Measurements from ENCODE around the gene BMAL1.
A peak's percentile ranks its signal among the peaks of the same experiment; 100 is the strongest.

BMAL1 gene

DNA sequence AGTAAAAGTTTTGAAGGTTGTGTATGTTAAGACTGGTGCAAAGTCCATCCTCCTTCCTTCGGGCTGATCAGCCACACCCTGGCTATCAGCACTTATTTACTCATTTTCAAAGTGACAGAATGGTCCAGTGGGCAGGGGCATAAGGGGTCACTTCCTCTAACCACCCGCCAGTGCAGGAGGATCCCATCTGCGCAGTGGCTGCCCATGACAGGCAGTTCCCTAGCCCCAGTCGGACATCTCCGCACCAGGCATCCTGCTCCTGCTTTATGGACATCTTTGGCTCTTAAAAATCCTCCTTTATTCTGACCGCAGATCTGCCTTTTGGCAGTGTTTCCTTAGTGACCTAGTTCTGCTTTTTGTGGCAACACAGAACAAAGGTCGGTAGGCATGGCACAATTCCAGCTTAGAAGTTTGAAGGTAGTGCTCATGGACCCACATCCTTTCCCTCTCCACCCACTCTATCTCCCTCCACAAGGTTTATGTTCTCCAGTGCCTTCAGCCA is 55.9 kb downstream of the BMAL1 start:
- no peak for DNase-seq
- intact Hi-C loops (cut with DNase I): no loop called here

DNA sequence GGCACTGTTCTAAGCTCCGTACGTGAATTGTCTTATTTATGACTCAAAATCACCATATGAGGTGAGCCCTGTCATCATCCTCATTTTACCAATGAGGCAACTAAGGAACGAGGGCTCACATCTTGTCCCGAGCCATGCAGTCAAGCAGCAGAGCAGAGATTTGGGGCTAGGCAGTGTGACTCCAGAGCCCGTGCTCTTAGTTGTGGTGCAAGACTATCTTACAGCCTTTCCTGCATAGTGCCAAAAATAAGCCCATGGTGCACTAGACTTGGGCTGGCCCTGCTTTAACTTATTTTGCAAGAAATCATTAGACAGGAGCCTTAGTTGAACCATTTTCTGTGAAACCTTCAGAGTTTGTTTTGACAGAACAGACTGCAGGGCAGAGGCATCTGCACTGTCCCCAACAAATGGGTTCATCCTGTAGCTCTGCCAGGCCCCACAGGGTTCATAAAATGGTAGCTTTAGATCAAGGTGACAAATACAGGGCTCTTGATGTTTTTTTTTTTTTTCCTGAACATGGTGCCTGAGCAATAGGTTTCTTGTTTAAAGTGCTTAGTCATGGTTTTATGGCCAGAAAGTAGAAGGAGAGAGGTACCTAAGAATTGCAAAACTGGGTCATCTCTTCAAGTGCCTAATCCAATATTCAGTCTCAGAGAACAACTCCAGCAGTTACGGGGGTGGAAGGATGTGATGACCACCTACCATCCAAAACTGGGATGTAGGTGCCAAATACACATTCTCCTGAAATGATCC is 56.6 kb downstream of the BMAL1 start:
- intact Hi-C loops (cut with DNase I): no loop called here

DNA sequence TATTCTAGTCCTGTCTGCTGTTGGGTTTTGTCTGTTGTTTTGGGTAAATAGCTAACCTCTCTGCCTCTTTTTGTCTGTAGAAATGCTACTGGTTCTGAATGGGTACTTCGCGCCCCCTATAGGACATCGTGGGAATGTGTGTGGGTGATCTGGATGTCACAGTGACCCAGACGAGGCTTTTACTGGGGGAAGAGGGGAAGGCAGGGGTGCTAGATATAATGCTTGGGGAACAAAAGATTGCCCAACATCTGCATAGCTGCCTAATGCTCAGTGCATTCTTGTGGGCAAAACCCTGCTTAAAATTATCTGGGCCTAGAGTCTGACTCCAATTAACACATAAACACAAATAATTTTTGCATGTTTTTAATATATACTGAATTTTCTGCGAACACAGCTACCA is 57.7 kb downstream of the BMAL1 start:
- DNase-seq: peak in 39 of 42 donors; percentile 31 to 82 (median 57)
- intact Hi-C loops (cut with DNase I): no loop called here

More for the DNA sequence above, 56.6 kb downstream of the BMAL1 start:
- no peak for DNase-seq

DNA sequence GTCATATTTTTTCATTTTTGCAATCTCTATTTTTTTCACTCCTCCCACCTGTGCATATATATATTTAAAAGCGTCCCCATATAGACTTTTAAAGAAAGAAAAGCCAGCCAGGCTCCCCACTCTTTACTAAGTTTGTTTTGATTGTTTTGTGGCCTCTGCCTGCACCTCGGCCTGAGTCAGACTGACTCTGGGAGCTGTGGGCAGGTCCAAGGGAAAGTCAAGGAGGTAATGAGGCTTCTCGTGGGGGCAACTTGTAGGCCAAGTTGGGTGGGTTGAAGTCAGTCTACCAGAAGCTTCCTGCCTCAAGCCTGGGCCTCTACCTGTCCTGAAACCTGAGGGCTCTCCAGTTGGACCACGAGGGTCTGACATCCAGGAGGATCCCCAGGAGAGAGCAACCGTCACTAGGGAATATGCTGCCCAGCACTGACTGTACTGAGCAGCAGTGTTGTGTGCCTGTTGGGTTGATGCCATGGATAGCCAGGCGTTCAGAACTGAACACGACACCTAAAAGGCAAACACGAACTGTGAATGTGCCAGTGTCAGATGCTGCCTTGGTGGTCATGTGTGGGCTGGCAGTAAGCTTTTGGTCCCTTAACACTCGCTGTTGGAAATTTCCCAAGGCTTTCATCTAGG is 58.8 kb downstream of the BMAL1 start:
- intact Hi-C loops (cut with DNase I): no loop called here
- DNase-seq: no peak

DNA sequence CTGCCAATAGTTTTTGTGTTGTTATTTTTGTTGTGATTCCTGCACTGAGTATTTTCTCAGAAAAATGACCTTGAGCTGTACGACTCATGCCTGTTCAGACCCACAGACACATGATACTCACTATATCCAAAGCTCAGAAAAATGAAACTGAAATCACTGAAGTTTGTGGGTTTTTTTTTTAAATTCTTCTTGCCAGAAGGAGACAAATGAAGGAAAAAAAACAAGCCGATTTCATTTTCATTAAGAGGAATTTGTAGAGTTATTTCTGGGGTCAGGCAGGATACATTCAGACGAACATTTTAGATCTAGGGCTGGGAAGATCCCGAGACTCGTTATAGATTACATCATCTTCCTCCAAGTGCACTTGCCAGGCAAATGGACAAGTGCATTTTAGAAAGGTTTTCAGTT is 60.4 kb downstream of the BMAL1 start:
- intact Hi-C loops (cut with DNase I): no loop called here
- DNase-seq: no peak

DNA sequence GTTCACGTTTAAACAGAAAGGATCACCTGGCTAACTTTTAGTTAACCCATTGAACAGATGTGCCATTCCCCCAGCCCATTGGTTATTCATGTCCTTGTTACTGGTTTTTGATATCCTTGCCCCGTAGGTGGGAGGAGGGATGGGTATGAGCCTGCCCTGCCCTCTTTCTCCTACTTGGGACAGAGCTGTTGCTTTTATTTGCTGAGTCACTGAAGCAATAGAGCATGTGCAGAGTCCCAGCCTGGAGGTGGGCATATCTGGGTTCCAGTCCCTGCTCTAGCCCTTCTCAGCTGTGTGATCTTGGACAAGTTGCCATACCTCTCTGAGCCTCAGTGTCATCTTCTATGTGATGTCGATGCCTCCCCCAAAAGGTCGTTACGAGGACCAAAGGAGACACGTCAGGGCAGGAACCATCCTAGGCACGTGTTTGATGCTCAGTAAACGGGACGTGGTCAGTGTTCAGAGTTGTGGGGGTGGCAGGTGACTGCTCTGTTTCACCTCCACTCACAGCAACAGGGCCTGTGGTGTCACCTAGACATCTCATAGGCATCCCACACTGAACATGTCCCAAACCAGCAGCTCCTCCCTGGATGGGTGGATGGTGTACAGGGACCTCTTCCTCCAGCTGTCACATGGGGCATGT is 61.0 kb downstream of the BMAL1 start:
- intact Hi-C loops (cut with DNase I): no loop called here
- DNase-seq: no peak

DNA sequence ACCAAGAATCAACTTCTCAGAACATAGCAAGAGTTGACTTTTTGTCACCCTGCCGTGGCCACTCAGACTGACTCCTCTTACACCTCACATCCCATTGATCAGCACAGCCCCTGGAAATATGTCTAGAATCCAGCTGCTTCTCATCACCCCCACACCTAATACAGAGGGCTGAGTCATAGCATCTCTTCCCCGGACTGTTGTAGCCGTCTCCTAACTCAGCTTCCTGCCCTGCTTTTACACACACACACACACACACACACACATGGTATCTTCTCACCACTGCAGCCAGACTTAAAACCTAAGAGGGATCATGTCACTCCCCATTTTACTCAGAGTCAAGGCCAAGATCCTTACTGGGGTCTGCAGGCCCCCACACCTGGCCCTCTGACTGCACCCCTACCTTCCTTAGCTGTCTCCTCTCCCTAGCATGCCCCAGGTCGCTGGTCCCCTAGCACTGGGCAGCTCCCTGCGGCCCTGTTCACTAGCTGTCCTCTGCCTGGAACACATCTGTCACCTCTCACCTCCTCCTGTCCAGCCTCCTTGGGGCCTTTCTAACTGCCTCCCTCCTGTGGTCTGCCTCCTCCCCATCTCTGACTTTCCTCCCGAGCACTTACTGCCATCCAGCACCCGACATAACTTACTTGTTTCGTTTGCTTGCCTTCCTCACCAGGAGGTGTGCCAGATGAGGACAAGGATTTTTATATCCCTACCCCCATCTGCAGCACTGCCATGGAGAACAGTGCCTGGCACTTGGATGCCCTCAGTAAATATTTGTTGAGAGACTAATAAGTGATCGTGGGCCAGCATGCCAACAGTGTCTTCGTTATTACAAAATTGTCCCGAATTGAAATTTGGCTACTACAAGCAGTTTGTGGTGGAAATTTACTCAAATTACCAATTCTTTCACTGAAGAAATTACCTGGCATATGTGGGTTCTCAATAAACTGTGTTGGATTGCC is 61.9 kb downstream of the BMAL1 start:
- intact Hi-C loops (cut with DNase I): loop anchor here (10.0 kb wide), 1 partner anchor 125 kb away; no protein-coding TSS in a partner anchor
- no peak for DNase-seq

DNA sequence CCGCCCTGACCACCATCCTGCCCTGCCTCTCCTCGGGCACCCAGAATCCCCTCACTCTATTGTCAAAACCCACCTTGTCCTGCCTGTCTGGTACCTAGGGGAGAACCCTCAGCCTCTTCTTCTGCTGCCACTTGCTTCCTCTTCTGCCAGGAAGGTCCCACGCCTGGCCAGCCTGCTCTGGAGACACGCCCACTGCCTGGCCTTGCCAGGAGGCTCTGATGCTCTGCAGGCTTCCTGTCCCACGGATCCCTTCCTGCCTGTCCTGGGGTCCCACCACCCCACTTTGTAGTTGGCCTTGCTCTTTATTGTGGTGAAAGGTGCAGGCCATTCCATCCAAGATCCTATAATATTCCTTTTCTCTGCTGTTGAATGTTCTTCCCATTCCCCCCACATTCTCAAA is 63.4 kb downstream of the BMAL1 start:
- intact Hi-C loops (cut with DNase I): loop anchor here (10.0 kb wide), 1 partner anchor 126 kb away; no protein-coding TSS in a partner anchor
- no peak for DNase-seq

DNA sequence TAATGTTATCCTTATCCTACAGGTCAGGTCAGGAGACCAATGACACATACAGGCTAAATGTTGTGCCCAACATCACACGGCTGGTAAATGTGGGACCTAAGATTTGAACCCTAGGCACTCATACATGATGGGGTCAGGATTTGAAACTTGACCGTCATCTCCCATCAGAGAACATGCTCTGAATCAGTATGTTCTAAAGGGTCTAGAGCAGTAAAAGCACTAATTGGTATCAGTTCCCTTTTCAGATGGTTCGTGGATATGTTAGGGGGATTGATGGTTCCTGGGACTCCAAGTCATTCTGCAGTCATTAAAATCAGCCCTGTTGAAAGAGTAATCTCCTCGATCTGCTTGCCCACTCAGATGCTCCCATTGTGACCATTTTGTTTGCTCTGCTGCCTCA is 65.5 kb downstream of the BMAL1 start:
- intact Hi-C loops (cut with DNase I): loop anchor here (10.0 kb wide), 1 partner anchor 128 kb away; no protein-coding TSS in a partner anchor
- DNase-seq: no peak

DNA sequence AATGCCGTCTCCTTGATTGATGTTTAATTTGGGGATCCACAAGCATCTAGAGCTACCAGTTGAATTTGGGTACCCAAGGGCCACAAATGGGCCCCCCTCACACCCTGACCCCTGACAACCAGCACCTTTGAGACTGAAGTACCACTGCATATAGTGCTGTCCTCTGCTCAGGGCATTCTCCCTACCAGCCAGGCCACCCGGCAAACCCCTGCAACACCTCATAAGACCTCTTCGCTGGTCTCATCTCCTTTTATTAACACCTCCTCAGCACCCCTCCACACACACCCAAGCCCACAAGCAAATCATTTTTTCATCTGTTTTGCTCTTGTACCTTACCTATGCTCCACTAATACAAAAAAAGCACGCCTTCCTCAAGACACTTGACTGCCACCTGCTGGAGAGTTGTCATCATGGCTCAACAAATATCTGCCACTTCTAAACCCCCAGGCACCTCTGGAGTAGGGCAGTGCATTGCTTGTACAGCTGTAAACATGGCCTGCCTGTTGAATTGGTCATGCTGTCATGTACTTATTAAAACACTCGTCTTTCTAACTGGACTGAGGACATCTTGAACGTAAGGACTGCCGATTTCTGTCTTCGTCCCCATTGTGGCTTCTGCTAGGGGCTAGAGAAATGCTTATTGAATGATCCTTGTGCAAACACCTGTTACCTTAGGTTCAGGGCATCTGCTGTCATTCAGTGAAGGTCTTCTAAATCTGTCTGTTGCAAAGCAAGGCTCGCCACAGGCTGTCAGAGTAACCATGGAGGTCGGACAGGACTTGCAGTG is 66.5 kb downstream of the BMAL1 start:
- intact Hi-C loops (cut with DNase I): loop anchor here (10.0 kb wide), 1 partner anchor 129 kb away; no protein-coding TSS in a partner anchor
- DNase-seq: peak in 40 of 42 donors; percentile 36 to 89 (median 72)

DNA sequence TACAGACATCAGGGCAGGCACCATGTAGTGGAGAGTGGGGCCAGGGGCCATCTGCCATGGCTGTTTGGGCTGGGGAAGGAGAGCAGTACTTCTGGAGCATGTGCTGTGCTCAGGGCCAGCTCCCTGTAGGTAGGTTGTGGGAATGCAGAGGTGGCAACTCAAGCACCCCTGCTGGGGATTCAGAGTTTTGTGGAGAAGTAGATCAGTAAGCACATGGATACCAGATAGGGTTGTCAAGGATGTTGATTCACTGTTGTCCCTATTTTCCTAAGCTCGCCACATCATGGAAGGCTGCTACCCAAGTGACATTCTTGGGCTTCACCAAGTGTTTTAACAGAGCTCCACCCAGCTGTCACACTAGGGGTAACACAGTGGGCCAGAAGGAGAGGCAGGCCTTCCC is 67.2 kb downstream of the BMAL1 start:
- intact Hi-C loops (cut with DNase I): loop anchor here (10.0 kb wide), 1 partner anchor 130 kb away; no protein-coding TSS in a partner anchor

DNA sequence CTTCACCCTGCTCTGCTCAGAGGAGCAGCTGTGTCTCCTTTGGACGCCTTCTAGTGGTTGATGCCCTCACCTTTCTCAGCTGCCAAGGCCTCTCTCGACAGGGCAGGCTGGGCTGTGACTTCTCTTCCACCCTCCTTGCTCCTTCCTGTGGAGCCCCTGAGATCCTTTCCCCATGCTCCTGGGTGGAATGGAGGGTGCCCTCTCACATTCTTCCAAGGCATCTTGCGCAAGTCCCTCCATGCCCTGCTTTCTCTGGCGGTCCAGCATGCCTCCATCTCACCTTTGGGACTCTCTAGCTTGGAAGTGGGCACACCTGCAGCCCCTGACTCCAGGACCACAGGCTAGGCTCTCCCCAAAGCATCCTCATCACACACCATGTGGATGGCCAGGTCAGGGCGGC is 68.9 kb downstream of the BMAL1 start:
- intact Hi-C loops (cut with DNase I): loop anchor here (10.0 kb wide), 1 partner anchor 132 kb away; no protein-coding TSS in a partner anchor
- DNase-seq: no peak

More for the DNA sequence above, 67.2 kb downstream of the BMAL1 start:
- DNase-seq: no peak

DNA sequence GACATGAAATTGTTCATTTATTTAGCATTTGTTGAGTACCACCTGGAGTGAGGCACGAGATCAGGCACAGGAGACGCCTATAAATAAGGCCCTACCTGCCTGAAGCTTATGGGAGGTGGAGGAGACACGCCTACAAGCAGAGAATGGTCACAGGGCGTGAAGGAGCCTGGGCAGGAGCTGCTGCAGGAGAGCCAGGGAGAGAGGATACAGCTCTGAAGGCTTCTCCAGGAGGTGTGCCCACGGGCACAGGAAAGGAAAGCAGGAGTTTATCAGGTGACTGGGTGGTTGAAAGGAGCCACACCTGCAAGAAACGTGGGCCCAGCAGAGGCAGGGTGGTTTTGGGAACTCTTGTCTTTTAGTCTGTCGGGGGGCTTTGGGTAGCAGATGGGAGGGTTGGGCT is 70.3 kb downstream of the BMAL1 start:
- intact Hi-C loops (cut with DNase I): loop anchor here (10.0 kb wide), 1 partner anchor 133 kb away; no protein-coding TSS in a partner anchor
- no peak for DNase-seq

DNA sequence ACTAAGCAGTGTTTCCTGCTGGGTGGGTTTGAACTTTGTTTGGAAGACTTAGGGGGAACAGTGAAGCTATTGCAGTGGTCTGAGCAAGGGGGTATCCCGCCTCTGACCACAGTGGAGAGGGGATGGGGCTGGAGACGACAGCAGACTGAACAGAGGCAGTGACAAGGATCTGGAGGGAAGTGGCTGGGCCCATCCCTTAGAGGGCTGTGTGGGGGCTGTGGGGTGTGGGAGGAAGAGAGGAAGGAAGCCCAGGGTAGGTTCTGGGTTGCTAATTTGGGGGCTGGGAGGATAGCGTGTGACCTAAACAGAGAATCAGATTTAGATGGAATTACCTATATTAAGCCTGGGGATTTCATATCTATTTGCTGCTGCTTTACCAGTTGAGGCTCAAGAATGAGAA is 70.7 kb downstream of the BMAL1 start:
- intact Hi-C loops (cut with DNase I): loop anchor here (10.0 kb wide), 1 partner anchor 134 kb away; no protein-coding TSS in a partner anchor

DNA sequence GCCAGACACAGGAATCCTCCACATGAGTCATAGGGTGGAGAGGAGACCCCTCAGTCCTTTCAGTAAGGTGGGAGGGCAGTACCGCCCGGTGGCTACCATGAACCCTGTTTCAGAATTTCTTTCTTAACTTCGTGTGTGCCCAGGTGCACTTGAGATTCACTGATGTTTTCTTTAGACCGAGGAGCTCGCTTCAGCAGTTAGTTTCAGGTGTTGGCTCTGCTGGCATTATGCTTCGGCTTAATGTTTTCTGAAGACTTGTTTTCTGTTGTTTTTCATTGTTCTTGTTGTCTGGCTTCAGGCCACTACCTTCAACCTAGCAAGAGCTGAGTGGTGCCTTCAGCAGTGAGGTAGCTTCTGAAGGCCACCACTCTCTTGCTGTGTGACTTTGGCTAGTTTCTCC is 71.5 kb downstream of the BMAL1 start:
- intact Hi-C loops (cut with DNase I): loop anchor here (10.0 kb wide), 1 partner anchor 134 kb away; no protein-coding TSS in a partner anchor
- DNase-seq: no peak

More for the DNA sequence above, 70.7 kb downstream of the BMAL1 start:
- DNase-seq: no peak

DNA sequence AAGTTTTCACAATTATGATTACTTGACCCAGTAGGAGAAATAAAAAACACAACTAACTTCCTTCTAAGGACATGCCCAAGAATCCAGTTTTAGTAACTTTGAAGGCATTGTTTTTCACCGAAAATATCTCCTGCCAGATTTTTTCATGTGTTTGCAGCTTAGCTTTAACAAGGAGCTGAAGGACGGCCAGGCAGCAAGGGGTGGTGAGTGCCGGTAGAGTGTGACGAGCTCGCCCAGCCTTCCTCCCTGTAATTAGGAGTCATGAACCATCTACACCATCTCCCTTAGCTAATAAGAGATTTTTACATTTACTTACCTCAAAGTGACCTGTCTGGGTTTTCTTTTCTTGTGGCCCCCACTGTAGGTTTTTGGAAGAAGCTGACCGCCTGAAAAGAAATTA is 72.0 kb downstream of the BMAL1 start:
- intact Hi-C loops (cut with DNase I): loop anchor here (10.0 kb wide), 1 partner anchor 135 kb away; no protein-coding TSS in a partner anchor
- no peak for DNase-seq

DNA sequence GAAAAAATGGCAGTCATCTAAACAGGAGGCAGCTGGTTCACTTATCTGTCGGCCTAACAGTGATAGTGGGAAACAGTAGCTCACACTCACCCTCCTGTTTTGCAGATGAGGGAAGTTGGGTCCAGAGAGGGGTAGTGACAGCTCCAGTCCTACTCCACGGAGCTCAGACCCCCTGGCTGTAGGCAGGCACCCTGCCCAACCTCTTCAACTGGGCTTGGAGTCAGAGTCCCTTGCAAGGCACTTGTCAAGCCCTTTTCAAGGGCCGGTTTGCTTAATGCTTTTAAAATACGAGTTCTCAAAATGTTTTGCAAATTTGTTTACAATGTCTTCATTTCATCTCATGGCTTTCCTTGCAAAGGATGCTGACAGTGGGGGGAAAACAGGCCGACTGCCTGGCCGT is 75.1 kb downstream of the BMAL1 start:
- intact Hi-C loops (cut with DNase I): no loop called here
- DNase-seq: no peak

DNA sequence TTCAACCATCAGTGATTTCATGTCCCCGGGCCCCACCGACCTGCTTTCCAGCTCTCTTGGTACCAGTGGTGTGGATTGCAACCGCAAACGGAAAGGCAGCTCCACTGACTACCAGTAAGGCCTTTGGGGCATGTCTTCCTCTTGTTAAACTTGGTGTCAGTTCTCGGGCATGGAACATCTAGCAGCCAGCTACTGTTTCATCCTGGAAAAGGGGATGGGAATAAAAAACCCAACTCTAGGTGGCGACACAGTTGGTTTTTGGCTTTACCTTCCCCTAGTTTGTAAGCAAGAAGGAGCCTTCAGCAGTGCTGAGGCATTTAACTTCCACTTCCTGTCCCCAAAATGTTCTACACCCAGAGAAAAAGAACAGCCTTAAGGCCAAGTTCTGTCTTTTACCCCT is 76.7 kb downstream of the BMAL1 start:
- intact Hi-C loops (cut with DNase I): no loop called here
- no peak for DNase-seq

All from head of caudate nucleus (tissue), 42 donors.